ENCODE results near the gene TCF3.
A peak's percentile ranks its signal among the peaks of the same experiment; 100 is the strongest.

TCF3 gene

GRCh38 chr19:1601613-1602064, 50.8 kb downstream of the TCF3 start:
- H3K79me2 ChIP-seq (ENCODE audit: insufficient read depth, low read length) = peaks cover 50% of the 10 kb centered on the region

GRCh38 chr19:1599460-1599846, 53.0 kb downstream of the TCF3 start:
- TF ChIP-seq EZH2phosphoT487 (IDR thresholded peaks at IDR 0.05; ENCODE audit: borderline replicate concordance) (no peak), CTCF (conservative IDR thresholded peaks at IDR 0.05; ENCODE audit: low read length) (no peak)
- H3K4me3 ChIP-seq (ENCODE audit: low read length, poor library complexity, severe bottlenecking) = no peak overlapping the region
- no peaks in the 10 kb centered on the region for H3F3A ChIP-seq (ENCODE audit: low read depth)
- H3K79me2 ChIP-seq (ENCODE audit: insufficient read depth, low read length) = peaks cover 42% of the 10 kb centered on the region
- no peaks in the 10 kb centered on the region for H3K27me3 ChIP-seq (ENCODE audit: insufficient read depth, low read length, poor library complexity, severe bottlenecking)
- H3K9me3 ChIP-seq (ENCODE audit: insufficient read depth, low read depth, low read length) = no peaks in the 10 kb centered on the region
- H3K9me2 ChIP-seq (replicated peaks; ENCODE audit: low read depth, low read length) = no peaks in the 10 kb centered on the region
- no peak overlapping the region for H3K4me2 ChIP-seq (ENCODE audit: low read depth, low read length, poor library complexity, severe bottlenecking)
- no peak overlapping the region for H2AFZ ChIP-seq (ENCODE audit: low read length)
- no peak overlapping the region for H3K9ac ChIP-seq (ENCODE audit: low read depth, low read length, poor library complexity, severe bottlenecking)
- peaks cover 3% of the 10 kb centered on the region for H3K4me1 ChIP-seq (ENCODE audit: insufficient read depth, low read length, poor library complexity, severe bottlenecking)
- H3K36me3 ChIP-seq (ENCODE audit: insufficient read depth, low read length) = peaks cover 19% of the 10 kb centered on the region; the same call in 1 of the 2 replicates
- H4K20me1 ChIP-seq (ENCODE audit: insufficient read depth, low read length, poor library complexity, severe bottlenecking) = peaks cover 13% of the 10 kb centered on the region

More at GRCh38 chr19:1601613-1602064, 50.8 kb downstream of the TCF3 start:
- Histone ChIP-seq H3F3A (ENCODE audit: low read depth) (peaks cover 6% of the 10 kb centered on the region; the same call in 1 of the 2 replicates), H3K4me1 (ENCODE audit: insufficient read depth, low read length, poor library complexity, severe bottlenecking) (peaks cover 8% of the 10 kb centered on the region), H3K9me2 (replicated peaks; ENCODE audit: low read depth, low read length) (no peaks in the 10 kb centered on the region), H2AFZ (ENCODE audit: low read length) (no peak overlapping the region), H3K9me3 (ENCODE audit: insufficient read depth, low read depth, low read length) (no peaks in the 10 kb centered on the region), H3K4me2 (ENCODE audit: low read depth, low read length, poor library complexity, severe bottlenecking) (no peak overlapping the region), H4K20me1 (ENCODE audit: insufficient read depth, low read length, poor library complexity, severe bottlenecking) (peaks cover 14% of the 10 kb centered on the region), H3K4me3 (ENCODE audit: low read length, poor library complexity, severe bottlenecking) (no peak overlapping the region), H3K27me3 (ENCODE audit: insufficient read depth, low read length, poor library complexity, severe bottlenecking) (no peaks in the 10 kb centered on the region), H3K36me3 (ENCODE audit: insufficient read depth, low read length) (peaks cover 19% of the 10 kb centered on the region; the same call in 1 of the 2 replicates), H3K9ac (ENCODE audit: low read depth, low read length, poor library complexity, severe bottlenecking) (no peak overlapping the region)
- peak; percentile 38; the same call in 1 of the 2 replicates for TF ChIP-seq CTCF (conservative IDR thresholded peaks at IDR 0.05; ENCODE audit: low read length)
- TF ChIP-seq EZH2phosphoT487 (IDR thresholded peaks at IDR 0.05; ENCODE audit: borderline replicate concordance) = no peak

GRCh38 chr19:1598777-1599459, 53.5 kb downstream of the TCF3 start:
- Histone ChIP-seq H3K36me3 (ENCODE audit: insufficient read depth, low read length) (peaks cover 19% of the 10 kb centered on the region; the same call in 1 of the 2 replicates), H3K27me3 (ENCODE audit: insufficient read depth, low read length, poor library complexity, severe bottlenecking) (no peaks in the 10 kb centered on the region), H3K9ac (ENCODE audit: low read depth, low read length, poor library complexity, severe bottlenecking) (no peak overlapping the region), H3F3A (ENCODE audit: low read depth) (no peaks in the 10 kb centered on the region), H2AFZ (ENCODE audit: low read length) (no peak overlapping the region), H3K9me2 (replicated peaks; ENCODE audit: low read depth, low read length) (no peaks in the 10 kb centered on the region), H4K20me1 (ENCODE audit: insufficient read depth, low read length, poor library complexity, severe bottlenecking) (peaks cover 9% of the 10 kb centered on the region), H3K4me1 (ENCODE audit: insufficient read depth, low read length, poor library complexity, severe bottlenecking) (no peaks in the 10 kb centered on the region), H3K4me3 (ENCODE audit: low read length, poor library complexity, severe bottlenecking) (no peak overlapping the region), H3K4me2 (ENCODE audit: low read depth, low read length, poor library complexity, severe bottlenecking) (no peak overlapping the region), H3K9me3 (ENCODE audit: insufficient read depth, low read depth, low read length) (no peaks in the 10 kb centered on the region), H3K79me2 (ENCODE audit: insufficient read depth, low read length) (peaks cover 37% of the 10 kb centered on the region)
- TF ChIP-seq CTCF (conservative IDR thresholded peaks at IDR 0.05; ENCODE audit: low read length) = no peak
- no peak for TF ChIP-seq EZH2phosphoT487 (IDR thresholded peaks at IDR 0.05; ENCODE audit: borderline replicate concordance)
